GM12801 (cell line): ENCODE measurements around the gene SLC39A2.

Experiments
- CTCF ChIP-seq: IDR thresholded peaks from one replicate; pipeline ENCODE4 v1.5.1; 2011; ENCODE audit warnings: control low read depth; ENCODE audit not compliant: insufficient read length; ENCODE audit errors: extremely low read depth

Gene SLC39A2

GRCh38 chr14:21039585-21040369, 40.7 kb downstream of the SLC39A2 start:
- no peak for TF ChIP-seq CTCF

DNA sequence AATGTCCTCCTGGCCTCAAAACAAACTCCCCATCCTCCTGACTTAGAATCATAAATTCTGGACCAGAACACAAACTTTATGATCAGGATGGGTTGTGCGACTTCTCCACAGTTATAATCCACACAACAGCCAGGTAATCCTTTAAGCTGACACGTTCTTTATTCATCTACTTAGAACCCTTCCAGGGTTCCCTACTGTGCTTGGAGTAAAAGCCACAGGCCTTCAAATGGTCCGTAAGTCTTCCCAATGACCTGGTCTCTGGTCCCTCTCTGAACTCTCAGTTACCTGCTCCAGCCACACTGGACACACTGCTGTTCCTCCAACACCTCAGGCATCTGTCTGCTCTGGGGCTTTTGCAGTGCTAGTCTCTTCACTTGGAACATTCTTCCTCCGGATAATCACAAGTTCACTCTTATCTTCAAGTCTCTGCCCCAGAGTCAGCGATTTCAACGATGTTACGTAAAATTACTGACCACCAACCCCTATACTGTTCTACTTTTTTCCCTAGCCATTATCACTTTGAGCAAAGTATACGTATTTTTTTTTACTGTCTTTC, 41.4 kb downstream of the SLC39A2 start:
- no peak for TF ChIP-seq CTCF

DNA sequence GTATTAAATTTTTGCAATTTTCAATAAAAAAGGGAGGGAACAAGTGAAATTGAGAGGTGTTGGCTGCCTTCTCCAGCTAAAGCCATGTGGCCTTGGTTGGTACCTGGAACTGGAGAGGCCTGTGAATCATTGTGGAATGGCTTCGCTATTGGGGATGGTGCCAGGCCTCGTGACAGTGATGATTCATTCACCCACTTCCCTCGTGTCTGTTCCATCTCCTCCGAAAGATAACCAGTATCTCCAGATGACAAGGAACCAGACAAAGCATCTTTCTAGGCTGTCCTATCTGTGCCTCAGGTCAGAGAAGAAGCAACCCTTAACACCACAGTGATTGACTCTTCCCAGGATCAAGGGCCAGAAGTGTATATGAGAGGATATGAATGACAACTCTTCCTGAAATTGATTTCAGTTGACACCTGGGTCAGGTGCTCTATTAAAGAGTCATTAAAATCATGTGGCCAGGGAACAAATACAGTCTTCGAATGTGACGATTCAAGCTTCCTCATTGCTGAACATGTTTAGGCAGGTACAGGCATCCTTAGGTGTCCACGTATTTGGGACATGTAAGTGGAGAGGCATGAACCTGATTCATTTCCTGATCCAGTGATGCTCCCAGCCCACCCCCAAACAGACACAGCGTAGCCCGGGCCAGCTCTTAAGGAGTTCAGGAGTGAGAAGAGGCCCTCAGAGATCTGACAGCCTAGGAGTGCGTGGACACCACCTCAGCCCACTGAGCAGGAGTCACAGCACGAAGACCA, 42.8 kb downstream of the SLC39A2 start, which contains the start of gene RNASE7:
RNASE7 (plus strand) TSS at position 687 of the 758 bp plus-strand sequence. CDS start 631 bp downstream, outside the sequence.
- no peak for TF ChIP-seq CTCF

DNA sequence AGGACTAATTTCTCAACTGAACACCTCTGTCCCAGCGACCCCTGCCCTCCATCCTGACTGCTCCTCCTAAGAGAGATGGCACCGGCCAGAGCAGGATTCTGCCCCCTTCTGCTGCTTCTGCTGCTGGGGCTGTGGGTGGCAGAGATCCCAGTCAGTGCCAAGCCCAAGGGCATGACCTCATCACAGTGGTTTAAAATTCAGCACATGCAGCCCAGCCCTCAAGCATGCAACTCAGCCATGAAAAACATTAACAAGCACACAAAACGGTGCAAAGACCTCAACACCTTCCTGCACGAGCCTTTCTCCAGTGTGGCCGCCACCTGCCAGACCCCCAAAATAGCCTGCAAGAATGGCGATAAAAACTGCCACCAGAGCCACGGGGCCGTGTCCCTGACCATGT, 43.8 kb downstream of the SLC39A2 start:
- no peak for TF ChIP-seq CTCF

GRCh38 chr14:21043387-21043973, 44.4 kb downstream of the SLC39A2 start:
- TF ChIP-seq CTCF, result no peak

DNA sequence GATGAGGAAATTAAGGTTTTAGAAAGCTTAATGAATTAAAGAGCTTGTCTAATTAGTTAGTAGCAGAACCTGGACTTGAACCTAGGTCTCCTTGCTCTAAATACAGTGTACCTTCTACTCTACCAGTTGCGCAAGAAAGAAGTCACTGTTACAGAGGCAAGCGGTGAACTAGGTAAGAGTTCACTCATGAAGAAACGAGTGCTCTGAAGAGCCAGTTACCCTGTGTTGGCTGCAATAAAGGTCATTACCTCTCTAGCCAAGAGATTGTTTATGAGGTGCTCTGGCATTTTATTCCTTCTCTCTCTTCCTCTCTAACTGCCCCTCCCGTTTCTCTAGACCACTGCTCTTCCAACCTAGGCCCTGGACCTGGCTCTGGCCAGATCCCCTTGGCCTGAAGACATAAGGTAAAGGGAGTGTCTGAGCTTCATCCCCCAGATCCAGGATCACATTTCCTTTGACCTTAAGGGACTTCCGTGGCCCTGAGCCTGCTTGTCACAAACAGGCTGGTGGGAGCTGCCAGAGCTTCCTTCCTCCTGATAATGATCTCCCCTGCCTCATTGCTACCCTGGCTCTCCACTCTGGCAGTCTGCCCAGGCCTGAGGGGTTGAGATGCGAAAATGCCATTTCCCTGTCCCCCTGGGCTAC, 45.0 kb downstream of the SLC39A2 start:
- TF ChIP-seq CTCF, result no peak
